WI38 (cell line): ENCODE results near the gene GALNT2.

Experiments
- H3K4me3 ChIP-seq: 2 replicates; pipeline ENCODE4 v1.5.1; 2011; ENCODE audit warnings: low read depth, mild to moderate bottlenecking, control low read depth, low read length
- CTCF ChIP-seq: IDR thresholded peaks from 2 replicates; pipeline ENCODE4 v1.5.1; 2012; ENCODE audit warnings: low read depth, mild to moderate bottlenecking, control low read depth, low read length

Gene GALNT2

GRCh38 chr1:230277201-230278025, 210.4 kb downstream of the GALNT2 start:
- H3K4me3 ChIP-seq, result no peak overlapping the region
- TF ChIP-seq CTCF, result no peak

GRCh38 chr1:230278376-230278775, 211.3 kb downstream of the GALNT2 start:
- no peak overlapping the region for H3K4me3 ChIP-seq
- no peak for TF ChIP-seq CTCF

GRCh38 chr1:230278871-230279582, 212.0 kb downstream of the GALNT2 start:
- no peak overlapping the region for H3K4me3 ChIP-seq
- no peak for TF ChIP-seq CTCF

- H3K4me3 ChIP-seq, result no peak overlapping the region
Observed at GRCh38 chr1:230279583-230279945, 212.5 kb downstream of the GALNT2 start.

GRCh38 chr1:230280054-230280795, 213.2 kb downstream of the GALNT2 start:
- no peak overlapping the region for H3K4me3 ChIP-seq
- no peak for TF ChIP-seq CTCF

More at GRCh38 chr1:230279583-230279945, 212.5 kb downstream of the GALNT2 start:
- TF ChIP-seq CTCF, result no peak

- no peak for TF ChIP-seq CTCF
- H3K4me3 ChIP-seq, result no peak overlapping the region
Observed at GRCh38 chr1:230280906-230281413, 213.9 kb downstream of the GALNT2 start.
